ENCODE results near the gene STK11. TPM values are rescaled to one million over a fixed set of nuclear protein-coding genes. Genes with fewer than 3 reads are reported as not detected.

The STK11 gene
- polyA plus RNA-seq, 4 donors: 57.7 to 86.2 (median 66.4) TPM

DNA sequence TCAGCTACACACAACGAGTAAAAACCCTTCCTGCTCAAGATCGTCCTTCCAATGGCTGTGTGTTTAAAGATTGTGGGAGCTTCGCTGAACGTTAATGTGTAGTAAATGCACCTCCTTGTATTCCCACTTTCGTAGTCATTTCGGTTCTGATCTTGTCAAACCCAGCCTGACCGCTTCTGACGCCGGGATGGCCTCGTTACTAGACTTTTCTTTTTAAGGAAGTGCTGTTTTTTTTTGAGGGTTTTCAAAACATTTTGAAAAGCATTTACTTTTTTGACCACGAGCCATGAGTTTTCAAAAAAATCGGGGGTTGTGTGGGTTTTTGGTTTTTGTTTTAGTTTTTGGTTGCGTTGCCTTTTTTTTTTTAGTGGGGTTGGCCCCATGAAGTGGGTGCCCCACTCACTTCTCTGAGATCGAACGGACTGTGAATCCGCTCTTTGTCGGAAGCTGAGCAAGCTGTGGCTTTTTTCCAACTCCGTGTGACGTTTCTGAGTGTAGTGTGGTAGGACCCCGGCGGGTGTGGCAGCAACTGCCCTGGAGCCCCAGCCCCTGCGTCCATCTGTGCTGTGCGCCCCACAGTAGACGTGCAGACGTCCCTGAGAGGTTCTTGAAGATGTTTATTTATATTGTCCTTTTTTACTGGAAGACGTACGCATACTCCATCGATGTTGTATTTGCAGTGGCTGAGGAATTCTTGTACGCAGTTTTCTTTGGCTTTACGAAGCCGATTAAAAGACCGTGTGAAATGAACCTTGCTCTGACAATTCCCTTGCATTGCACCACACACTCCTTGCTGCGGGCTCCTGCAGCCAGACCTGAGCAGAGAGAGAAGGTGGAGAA lies 67.1 kb downstream of the STK11 start:
- WGBS, 3 donors: 66 to 78% (median 69%) methylated on average over 33 of the region's 33 CpGs
- DNase-seq (peak in 1 of 2 donors; percentile 30), FAIRE-seq (no peak)
- no peak overlapping the region for H3K4me3 ChIP-seq (ENCODE audit: low read depth in 1 of 3, low read length in 3 of 3)
- H3K27me3 ChIP-seq (ENCODE audit: control insufficient read depth in 3 of 3, insufficient read depth in 3 of 3, low read length in 3 of 3): no peaks in the 10 kb centered on the region
- H3K9me3 ChIP-seq (ENCODE audit: control insufficient read depth in 2 of 2, insufficient read depth in 1 of 2, low read depth in 1 of 2, low read length in 1 of 2): no peaks in the 10 kb centered on the region
- peaks cover 9 to 62% (median 10%) of the 10 kb centered on the region in 3 donors for H3K4me1 ChIP-seq (ENCODE audit: control insufficient read depth in 3 of 3, insufficient read depth in 2 of 3, low read depth in 1 of 3, low read length in 2 of 3)
- H3K27ac ChIP-seq (ENCODE audit: low read depth in 1 of 3, low read length in 2 of 3): peak overlapping the region in 1 of 3 donors; percentile 6
- H3K36me3 ChIP-seq (ENCODE audit: control insufficient read depth in 3 of 3, insufficient read depth in 2 of 3, low read depth in 1 of 3, low read length in 3 of 3): peaks cover 14 to 71% (median 28%) of the 10 kb centered on the region in 3 donors

DNA sequence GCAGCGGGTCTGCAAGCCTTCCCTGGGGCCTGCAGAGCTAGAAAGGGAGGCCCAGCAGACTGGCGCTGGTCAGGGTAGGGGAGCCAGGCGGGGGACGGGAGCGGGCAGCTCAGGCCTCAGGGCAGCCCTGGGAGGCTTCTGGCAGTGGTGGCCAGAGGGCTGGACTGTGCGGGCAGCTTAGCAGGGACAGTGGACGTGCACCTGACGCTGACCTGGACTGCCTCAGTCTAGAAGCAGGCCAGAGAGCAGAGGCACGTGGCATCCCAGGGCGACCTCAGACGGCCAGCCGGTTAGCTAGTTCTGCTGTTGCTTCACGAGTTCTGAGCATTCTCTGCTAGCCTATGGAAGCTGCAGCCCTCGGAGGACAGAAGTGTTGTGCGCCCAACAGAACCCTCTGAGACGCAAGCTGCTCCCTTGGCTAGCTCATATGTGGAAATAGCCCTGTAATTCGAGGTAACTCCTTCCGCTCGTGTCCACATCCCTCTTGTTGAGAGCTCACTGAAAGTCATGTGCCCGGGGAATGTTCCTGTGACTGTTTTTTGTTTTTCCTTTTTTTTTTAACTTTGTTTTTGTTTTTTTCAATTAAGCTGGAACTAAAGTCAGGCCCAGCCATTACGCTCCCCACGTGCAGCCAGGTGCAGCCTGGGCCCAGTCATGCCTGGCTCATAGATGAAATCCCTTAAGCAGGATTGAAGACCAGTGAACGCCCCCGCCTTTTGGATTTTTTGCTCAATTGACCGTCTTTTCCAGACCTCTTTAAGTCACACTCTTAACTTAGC lies 67.9 kb downstream of the STK11 start:
- no peak overlapping the region for H3K4me3 ChIP-seq (ENCODE audit: low read depth in 1 of 3, low read length in 3 of 3)

DNA sequence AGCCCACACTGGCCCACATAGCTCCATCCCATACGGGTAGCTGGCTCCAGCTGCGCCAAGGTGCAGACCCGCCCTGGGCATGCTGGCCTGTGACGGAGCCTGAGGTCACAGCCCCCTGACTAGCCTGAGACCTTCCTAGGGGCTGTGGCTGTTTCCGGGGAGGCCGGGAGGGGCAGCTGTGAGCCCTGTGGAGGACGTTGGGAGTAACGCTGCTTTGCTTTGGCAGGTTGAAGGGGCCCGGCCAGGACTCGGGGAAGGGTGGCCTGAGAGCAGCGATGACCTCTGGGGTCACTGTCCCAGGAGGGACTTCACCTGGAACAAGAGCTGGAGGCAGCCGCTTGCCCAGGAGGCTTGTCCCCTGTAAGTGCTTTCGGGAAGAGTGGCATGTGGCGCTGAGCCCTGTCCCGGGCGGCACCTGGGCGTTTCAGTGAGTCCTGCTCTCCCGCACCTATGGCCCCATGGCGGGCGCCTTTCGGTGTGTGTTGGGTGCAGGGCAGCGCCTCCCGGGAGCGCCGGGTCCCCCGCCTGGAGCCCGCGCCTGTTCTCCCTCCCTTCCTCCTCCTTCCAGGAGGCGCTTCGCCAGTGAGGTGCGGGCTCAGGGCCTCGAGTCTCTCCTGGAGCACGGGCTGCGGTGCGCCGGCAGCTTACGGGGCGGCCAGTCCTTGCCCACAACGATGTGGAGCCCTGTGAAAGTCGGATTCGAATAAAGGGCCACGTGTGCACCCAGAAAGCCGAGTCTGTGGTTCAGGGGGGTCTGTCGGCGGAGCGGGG lies 68.7 kb downstream of the STK11 start:
- peaks cover 6 to 50% (median 6%) of the 10 kb centered on the region in 3 donors for H3K4me1 ChIP-seq (ENCODE audit: control insufficient read depth in 3 of 3, insufficient read depth in 2 of 3, low read depth in 1 of 3, low read length in 2 of 3)
- H3K9me3 ChIP-seq (ENCODE audit: control insufficient read depth in 2 of 2, insufficient read depth in 1 of 2, low read depth in 1 of 2, low read length in 1 of 2): no peaks in the 10 kb centered on the region
- peak overlapping the region; percentile 90 to 100 (median 96) for H3K27ac ChIP-seq (ENCODE audit: low read depth in 1 of 3, low read length in 2 of 3)
- DNase-seq (no peak), FAIRE-seq (no peak)
- WGBS, 3 donors: 80 to 89% (median 85%) methylated on average over 42 to 46 of the region's 46 CpGs
- peak overlapping the region in 2 of 3 donors; percentile 36 to 59 for H3K4me3 ChIP-seq (ENCODE audit: low read depth in 1 of 3, low read length in 3 of 3)
- H3K36me3 ChIP-seq (ENCODE audit: control insufficient read depth in 3 of 3, insufficient read depth in 2 of 3, low read depth in 1 of 3, low read length in 3 of 3): peaks cover 14 to 87% (median 30%) of the 10 kb centered on the region in 3 donors
- no peaks in the 10 kb centered on the region for H3K27me3 ChIP-seq (ENCODE audit: control insufficient read depth in 3 of 3, insufficient read depth in 3 of 3, low read length in 3 of 3)

More for the DNA sequence above, 67.9 kb downstream of the STK11 start:
- no peaks in the 10 kb centered on the region for H3K27me3 ChIP-seq (ENCODE audit: control insufficient read depth in 3 of 3, insufficient read depth in 3 of 3, low read length in 3 of 3)
- H3K4me1 ChIP-seq (ENCODE audit: control insufficient read depth in 3 of 3, insufficient read depth in 2 of 3, low read depth in 1 of 3, low read length in 2 of 3): peaks cover 6 to 54% (median 6%) of the 10 kb centered on the region in 3 donors
- FAIRE-seq (no peak), DNase-seq (no peak)
- H3K36me3 ChIP-seq (ENCODE audit: control insufficient read depth in 3 of 3, insufficient read depth in 2 of 3, low read depth in 1 of 3, low read length in 3 of 3): peaks cover 14 to 79% (median 28%) of the 10 kb centered on the region in 3 donors
- WGBS, 3 donors: 79 to 84% (median 82%) methylated on average over 24 to 25 of the region's 25 CpGs
- peak overlapping the region in 1 of 3 donors; percentile 6 for H3K27ac ChIP-seq (ENCODE audit: low read depth in 1 of 3, low read length in 2 of 3)
- H3K9me3 ChIP-seq (ENCODE audit: control insufficient read depth in 2 of 2, insufficient read depth in 1 of 2, low read depth in 1 of 2, low read length in 1 of 2): no peaks in the 10 kb centered on the region

DNA sequence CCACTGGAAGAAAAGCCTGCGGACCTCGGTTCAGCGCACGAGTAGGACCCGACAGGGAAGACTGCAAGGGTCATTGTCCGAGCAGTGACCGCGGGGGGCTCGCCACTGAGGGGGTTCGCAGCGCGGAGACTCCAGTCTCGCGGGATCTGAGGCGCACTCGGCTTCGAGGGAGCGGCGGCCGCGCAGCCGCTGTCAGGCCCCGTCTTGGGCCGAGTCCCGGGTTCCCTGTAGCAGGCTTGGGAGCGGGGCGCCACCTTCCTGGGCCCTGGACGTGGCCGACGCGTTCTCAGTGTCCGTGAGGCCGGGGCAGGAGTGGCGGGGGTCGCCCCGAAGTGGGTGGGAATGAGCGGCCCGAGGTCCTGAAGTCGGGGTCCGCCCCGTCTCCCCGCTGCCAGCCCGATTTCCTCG lies 69.3 kb downstream of the STK11 start:
- Histone ChIP-seq H3K27me3 (ENCODE audit: control insufficient read depth in 3 of 3, insufficient read depth in 3 of 3, low read length in 3 of 3) (no peaks in the 10 kb centered on the region), H3K4me3 (ENCODE audit: low read depth in 1 of 3, low read length in 3 of 3) (peak overlapping the region; percentile 25 to 59 (median 36)), H3K9me3 (ENCODE audit: control insufficient read depth in 2 of 2, insufficient read depth in 1 of 2, low read depth in 1 of 2, low read length in 1 of 2) (no peaks in the 10 kb centered on the region), H3K27ac (ENCODE audit: low read depth in 1 of 3, low read length in 2 of 3) (peak overlapping the region; percentile 90 to 100 (median 96)), H3K36me3 (ENCODE audit: control insufficient read depth in 3 of 3, insufficient read depth in 2 of 3, low read depth in 1 of 3, low read length in 3 of 3) (peaks cover 14 to 90% (median 30%) of the 10 kb centered on the region in 3 donors), H3K4me1 (ENCODE audit: control insufficient read depth in 3 of 3, insufficient read depth in 2 of 3, low read depth in 1 of 3, low read length in 2 of 3) (peaks cover 6 to 49% (median 6%) of the 10 kb centered on the region in 3 donors)
- no peak for FAIRE-seq
- 24 to 34% (median 25%) methylated on average over 31 to 44 of the region's 44 CpGs for WGBS, 3 donors
- no peak for DNase-seq

DNA sequence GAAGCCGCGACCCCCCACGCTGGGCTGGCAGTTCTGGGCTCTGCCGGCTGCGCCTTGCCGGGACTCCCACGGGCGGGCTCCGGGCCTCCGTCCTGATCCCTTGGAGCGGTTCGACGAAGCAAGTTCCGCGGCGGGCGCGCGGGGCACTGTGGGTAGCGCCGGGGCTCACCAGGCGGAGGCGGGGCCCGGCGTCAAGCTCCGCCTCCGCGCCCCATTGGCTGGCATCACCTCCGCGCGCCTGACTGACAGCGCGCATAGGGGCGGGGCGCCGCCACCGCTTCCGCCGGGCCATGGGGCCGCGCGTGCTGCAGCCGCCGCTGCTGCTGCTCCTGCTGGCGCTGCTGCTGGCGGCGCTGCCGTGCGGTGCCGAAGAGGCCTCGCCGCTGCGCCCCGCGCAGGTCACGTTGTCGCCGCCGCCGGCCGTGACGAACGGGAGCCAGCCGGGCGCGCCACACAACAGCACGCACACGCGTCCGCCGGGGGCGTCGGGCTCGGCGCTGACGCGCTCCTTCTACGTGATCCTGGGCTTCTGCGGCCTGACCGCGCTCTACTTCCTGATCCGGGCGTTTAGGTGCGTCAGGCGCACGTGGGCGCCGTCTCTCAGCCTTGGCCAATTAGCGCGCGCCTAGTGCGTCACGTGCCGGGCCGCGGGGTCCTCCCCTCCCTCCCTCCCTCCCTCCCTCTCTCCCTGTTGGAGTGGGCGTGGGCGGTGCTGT lies 69.8 kb downstream of the STK11 start, which contains the start of gene FAM174C:
Gene FAM174C, plus strand, starts transcription at position 271 of the 716 bp plus-strand sequence. Its CDS starts 20 bp downstream, at position 291.
- Histone ChIP-seq H3K27me3 (ENCODE audit: control insufficient read depth in 3 of 3, insufficient read depth in 3 of 3, low read length in 3 of 3) (no peaks in the 10 kb centered on the region), H3K4me1 (ENCODE audit: control insufficient read depth in 3 of 3, insufficient read depth in 2 of 3, low read depth in 1 of 3, low read length in 2 of 3) (peaks cover 6 to 44% (median 6%) of the 10 kb centered on the region in 3 donors), H3K9me3 (ENCODE audit: control insufficient read depth in 2 of 2, insufficient read depth in 1 of 2, low read depth in 1 of 2, low read length in 1 of 2) (no peaks in the 10 kb centered on the region), H3K27ac (ENCODE audit: low read depth in 1 of 3, low read length in 2 of 3) (peak within 1 kb of the TSS; percentile 96 to 100 (median 98)), H3K4me3 (ENCODE audit: low read depth in 1 of 3, low read length in 3 of 3) (peak within 1 kb of the TSS; percentile 43 to 82 (median 59)), H3K36me3 (ENCODE audit: control insufficient read depth in 3 of 3, insufficient read depth in 2 of 3, low read depth in 1 of 3, low read length in 3 of 3) (peaks cover 14 to 90% (median 30%) of the 10 kb centered on the region in 3 donors)
- 0% methylated on average over 59 to 98 of the region's 98 CpGs for WGBS, 3 donors
- DNase-seq (peak; percentile 95 to 97), FAIRE-seq (no peak)

DNA sequence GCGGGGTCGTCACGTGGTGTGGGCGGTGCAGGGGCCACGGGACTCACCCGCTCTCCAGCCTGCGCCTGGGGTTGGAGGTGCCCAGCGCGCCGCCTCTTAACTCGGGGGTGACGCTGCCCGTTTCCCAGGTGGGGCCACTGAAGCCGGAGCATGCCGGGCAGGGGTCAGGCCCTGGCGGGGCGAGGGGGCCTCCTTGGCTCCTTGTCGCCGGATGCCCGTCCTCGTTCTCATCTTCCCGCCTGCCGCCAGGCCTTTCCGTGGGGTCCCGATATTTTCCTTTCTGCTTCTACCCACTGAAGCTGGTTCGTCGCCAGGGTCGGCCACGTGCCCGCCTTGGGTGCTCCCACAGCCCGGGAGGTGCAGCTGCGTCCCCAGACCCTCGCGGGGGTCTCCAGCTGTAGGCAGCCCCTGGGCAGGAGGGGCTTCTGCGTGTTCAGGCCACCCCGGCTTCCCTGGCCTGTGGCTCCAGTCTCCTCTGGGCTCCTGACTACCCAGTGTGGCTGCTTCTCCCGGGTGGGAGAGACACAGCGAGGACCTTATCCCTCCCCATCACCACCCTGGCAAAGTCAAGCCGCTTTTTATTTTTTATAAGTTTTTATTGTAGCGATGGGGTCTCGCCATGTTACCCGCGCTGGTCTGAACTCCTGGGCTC lies 70.5 kb downstream of the STK11 start:
- H3K4me1 ChIP-seq (ENCODE audit: control insufficient read depth in 3 of 3, insufficient read depth in 2 of 3, low read depth in 1 of 3, low read length in 2 of 3): peaks cover 6 to 38% (median 6%) of the 10 kb centered on the region in 3 donors
- WGBS, 3 donors: 1 to 6% (median 4%) methylated on average over 35 to 43 of the region's 43 CpGs
- no peaks in the 10 kb centered on the region for H3K9me3 ChIP-seq (ENCODE audit: control insufficient read depth in 2 of 2, insufficient read depth in 1 of 2, low read depth in 1 of 2, low read length in 1 of 2)
- peak overlapping the region; percentile 80 to 100 (median 98) for H3K27ac ChIP-seq (ENCODE audit: low read depth in 1 of 3, low read length in 2 of 3)
- no peaks in the 10 kb centered on the region for H3K27me3 ChIP-seq (ENCODE audit: control insufficient read depth in 3 of 3, insufficient read depth in 3 of 3, low read length in 3 of 3)
- DNase-seq (no peak), FAIRE-seq (no peak)
- H3K36me3 ChIP-seq (ENCODE audit: control insufficient read depth in 3 of 3, insufficient read depth in 2 of 3, low read depth in 1 of 3, low read length in 3 of 3): peaks cover 13 to 90% (median 30%) of the 10 kb centered on the region in 3 donors
- H3K4me3 ChIP-seq (ENCODE audit: low read depth in 1 of 3, low read length in 3 of 3): peak overlapping the region; percentile 43 to 82 (median 59)

DNA sequence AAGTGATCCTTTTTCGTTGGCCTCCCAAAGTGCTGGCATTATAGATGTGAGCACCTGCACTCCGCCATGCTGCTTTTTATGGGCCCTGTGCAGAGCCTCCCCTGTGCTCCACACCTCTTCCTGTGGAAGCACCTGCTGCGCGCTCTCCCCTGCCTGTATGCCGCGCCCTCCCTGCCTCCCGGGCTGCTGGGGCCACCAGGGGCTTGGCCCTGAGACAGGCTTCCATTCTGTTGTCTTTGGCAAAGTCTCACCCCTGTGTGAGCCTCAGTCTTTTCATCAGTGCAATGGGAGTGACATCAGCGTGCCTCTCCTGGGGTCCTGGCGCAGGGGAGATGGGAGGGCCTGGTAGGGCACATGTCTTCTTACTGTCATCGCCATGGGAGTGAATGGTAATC lies 71.0 kb downstream of the STK11 start:
- Histone ChIP-seq H3K9me3 (ENCODE audit: control insufficient read depth in 2 of 2, insufficient read depth in 1 of 2, low read depth in 1 of 2, low read length in 1 of 2) (no peaks in the 10 kb centered on the region), H3K4me3 (ENCODE audit: low read depth in 1 of 3, low read length in 3 of 3) (peak overlapping the region in 2 of 3 donors; percentile 59 to 82), H3K27me3 (ENCODE audit: control insufficient read depth in 3 of 3, insufficient read depth in 3 of 3, low read length in 3 of 3) (no peaks in the 10 kb centered on the region), H3K36me3 (ENCODE audit: control insufficient read depth in 3 of 3, insufficient read depth in 2 of 3, low read depth in 1 of 3, low read length in 3 of 3) (peaks cover 10 to 87% (median 29%) of the 10 kb centered on the region in 3 donors), H3K4me1 (ENCODE audit: control insufficient read depth in 3 of 3, insufficient read depth in 2 of 3, low read depth in 1 of 3, low read length in 2 of 3) (peaks cover 1 to 32% (median 6%) of the 10 kb centered on the region in 3 donors), H3K27ac (ENCODE audit: low read depth in 1 of 3, low read length in 2 of 3) (peak overlapping the region; percentile 10 to 98 (median 80))
- FAIRE-seq (no peak), DNase-seq (peak in 1 of 2 donors; percentile 64)
- WGBS, 3 donors: 21 to 48% (median 27%) methylated on average over 10 of the region's 10 CpGs
